NCI-H524 (cell line): ENCODE measurements around the gene NAP1L5.

Experiments
- DNase-seq, 2 experiments: peaks; one replicate each; lab custom pipeline; 2025; lab: John Stamatoyannopoulos, UW

The NAP1L5 gene

DNA sequence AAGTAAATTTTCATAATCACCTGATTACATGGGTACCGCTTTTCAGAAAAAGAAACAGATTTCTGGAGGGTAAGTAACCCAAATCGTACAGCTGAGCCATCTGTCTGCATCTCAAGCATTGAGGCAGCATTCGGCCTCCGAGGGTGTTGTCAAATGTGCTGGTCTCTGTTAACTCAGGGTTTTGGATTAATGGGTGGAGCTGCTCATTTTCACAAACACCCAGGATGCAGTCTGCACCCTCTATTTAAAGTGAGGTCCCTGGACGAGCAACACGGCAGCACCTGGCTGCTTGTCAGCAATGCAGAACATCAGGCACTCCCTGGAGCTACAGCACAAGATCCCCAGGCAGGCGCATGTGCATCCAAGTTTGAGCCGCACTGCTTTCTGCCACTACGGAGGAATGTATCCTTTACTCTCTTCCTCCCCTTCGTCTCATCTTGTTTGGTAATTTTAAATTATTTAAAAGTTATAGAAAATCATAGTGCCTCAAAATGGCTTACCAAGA is 24.7 kb upstream of the NAP1L5 start:
- no peak for DNase-seq

DNA sequence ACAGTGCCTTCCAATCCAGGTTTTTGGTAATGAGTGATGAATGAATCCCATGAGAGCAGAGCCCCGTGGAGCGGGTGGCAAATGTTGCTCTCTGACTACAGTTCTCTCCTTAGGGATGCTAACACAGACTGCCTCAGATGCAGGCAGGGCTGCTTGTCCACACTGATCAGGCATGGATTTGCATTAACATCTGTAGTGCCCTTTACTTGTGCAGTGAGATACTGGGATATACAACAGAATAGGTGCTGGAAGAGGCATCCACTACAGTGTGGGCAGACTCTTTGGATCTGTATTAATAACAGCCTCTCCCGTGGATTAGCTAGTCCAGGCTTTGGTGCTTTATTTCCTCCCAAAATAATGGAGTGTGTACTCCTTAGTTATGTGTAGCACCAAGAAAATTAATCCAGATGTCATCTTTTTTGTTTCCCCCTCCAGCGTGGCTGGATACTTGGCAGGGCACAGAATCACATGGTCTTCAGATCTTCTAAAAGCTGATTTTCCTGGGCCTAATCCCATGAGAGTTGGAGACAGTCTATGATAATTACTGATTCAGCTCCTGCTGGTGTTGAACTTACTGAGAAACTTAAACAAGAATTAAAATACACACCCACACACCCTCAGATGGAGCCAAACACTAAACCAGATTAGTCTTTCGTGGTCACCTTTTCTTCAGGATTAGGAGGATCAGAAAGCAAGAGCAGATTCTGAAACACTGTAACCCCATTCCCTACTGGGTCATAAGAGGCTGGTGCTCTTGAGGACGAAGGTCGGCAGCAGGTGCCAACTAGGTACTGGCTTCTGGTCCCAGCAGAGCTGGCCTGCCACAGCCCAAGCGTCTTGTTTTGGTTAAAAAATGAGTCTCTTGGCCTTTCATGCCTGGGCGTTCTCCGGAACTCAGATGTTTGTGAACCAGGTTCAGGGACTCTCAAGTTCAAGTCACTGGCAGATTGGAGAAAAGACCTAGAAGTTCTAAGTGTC is 23.1 kb upstream of the NAP1L5 start:
- peak in 1 of 2 experiments; percentile 15 for DNase-seq

DNA sequence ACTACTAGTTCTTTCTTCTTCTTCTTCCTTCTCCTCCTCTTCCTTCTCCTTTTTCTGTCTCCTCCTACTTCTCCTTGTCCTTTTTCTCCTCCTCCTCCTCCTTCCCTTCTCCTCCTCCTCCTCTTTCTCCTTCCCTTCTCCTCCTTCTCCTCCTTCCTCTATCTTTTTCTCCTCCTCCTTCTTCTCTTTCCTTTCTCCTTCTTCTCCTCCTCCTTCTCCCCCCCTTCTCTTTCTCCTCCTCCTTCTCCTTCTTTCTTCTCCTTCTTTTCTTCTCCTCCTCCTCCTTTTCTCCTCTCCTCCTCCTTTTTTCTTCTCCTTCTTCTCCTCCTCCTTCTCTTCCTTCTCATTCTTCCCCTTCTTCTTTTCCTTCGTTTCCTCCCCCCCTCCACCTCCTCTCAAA is 21.8 kb upstream of the NAP1L5 start:
- DNase-seq = no peak

GRCh38 chr4:88718098-88718497 is 20.5 kb upstream of the NAP1L5 start:
- DNase-seq = no peak

- DNase-seq = no peak
These were observed 16.2 kb upstream of the NAP1L5 start for GRCh38 chr4:88713782-88714181.

- no peak for DNase-seq
These were observed 12.4 kb upstream of the NAP1L5 start for GRCh38 chr4:88709989-88710388.

DNA sequence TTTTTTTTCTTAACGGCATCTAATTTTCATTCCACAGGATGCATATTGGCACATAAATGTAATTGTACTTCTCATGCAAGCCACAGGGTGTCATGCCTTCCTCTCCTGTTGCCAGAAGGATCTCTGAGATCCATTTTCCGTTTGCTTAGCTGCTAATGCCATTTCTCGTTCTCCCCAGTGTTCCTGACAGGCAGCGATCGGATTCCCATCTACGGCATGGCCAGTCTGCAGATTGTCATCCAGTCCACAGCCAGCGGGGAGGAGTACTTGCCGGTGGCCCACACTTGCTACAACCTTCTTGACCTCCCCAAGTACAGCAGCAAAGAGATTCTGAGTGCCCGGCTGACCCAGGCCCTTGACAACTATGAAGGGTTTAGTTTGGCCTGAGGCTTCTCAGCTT is 8.9 kb upstream of the NAP1L5 start:
- DNase-seq = peak in 1 of 2 experiments; percentile 50

- no peak for DNase-seq
These were observed 8.3 kb upstream of the NAP1L5 start for GRCh38 chr4:88705805-88706492.

- no peak for DNase-seq
These were observed 7.6 kb upstream of the NAP1L5 start for GRCh38 chr4:88705223-88705622.

- no peak for DNase-seq
These were observed 5.2 kb upstream of the NAP1L5 start for GRCh38 chr4:88702782-88703181.

DNA sequence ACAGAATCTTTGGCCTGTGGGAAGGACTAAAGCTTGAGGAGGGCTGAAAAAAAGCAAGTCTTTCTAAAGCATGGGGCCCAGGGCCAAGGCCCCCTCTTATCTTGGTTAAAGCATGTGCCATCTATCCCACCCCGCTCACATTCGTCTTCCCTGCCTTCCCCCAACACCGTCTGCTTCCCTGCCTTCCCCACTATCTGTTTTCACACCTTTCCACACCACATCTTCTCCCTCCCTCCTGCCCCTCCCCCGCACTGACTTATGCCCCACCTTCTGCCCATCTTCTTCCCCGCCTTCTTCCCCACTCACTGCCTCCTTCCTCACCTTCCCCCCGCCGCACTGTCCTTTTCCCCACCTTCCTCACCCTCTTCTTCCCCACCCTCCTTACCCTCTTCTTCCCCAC is 890 bp upstream of the NAP1L5 start:
- DNase-seq = no peak

- DNase-seq = peak in 1 of 2 experiments; percentile 4
These were observed 488 bp downstream of the NAP1L5 start for GRCh38 chr4:88697141-88697540.

- no peak for DNase-seq
These were observed 999 bp downstream of the NAP1L5 start for GRCh38 chr4:88696630-88697029.

DNA sequence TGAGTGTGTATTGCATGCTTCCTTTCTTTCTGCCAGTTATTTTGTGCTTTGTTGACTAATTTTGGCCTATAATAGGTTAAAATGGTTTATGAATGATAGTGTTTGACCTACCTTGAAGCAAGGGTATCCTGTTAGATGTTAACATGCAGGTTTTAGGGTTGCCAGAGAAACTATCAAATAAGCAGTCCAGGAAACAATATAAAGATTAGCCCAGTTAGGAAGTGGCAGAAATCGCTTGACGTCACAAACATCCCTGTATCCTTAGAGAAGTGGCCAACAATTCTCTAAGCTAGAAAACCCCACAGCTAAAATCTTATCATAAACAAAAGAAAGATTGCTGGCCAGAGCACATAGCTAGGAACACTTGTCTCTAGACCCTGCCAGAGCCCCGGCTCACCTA is 3.8 kb downstream of the NAP1L5 start:
- no peak for DNase-seq

- no peak for DNase-seq
These were observed 7.3 kb downstream of the NAP1L5 start for GRCh38 chr4:88690355-88690754.

- no peak for DNase-seq
These were observed 16.4 kb downstream of the NAP1L5 start for GRCh38 chr4:88681209-88681608.

- DNase-seq = no peak
These were observed 22.1 kb downstream of the NAP1L5 start for GRCh38 chr4:88675543-88675942.

GRCh38 chr4:88674979-88675378 is 22.6 kb downstream of the NAP1L5 start:
- DNase-seq = peak; percentile 50 to 82

DNA sequence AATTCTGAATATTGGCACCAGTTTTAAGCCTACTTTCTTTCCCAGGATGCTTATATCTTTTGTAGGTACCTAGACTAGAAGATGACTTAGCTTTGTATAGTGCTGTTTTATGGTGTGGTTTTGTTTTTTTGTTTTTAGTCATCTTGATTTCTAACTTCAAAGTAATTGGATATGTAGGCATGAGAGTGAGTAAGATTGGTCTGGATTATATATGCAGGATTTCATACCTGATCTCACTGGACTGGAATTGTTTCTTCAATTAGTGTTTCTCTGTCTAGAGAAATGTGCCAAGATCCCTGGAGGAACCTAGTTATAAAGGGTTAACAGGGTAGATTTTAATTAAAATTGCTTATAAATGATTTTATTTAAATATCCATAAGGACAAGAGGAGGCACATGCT is 23.1 kb downstream of the NAP1L5 start:
- no peak for DNase-seq

GRCh38 chr4:88673886-88674285 is 23.7 kb downstream of the NAP1L5 start:
- DNase-seq = no peak

DNA sequence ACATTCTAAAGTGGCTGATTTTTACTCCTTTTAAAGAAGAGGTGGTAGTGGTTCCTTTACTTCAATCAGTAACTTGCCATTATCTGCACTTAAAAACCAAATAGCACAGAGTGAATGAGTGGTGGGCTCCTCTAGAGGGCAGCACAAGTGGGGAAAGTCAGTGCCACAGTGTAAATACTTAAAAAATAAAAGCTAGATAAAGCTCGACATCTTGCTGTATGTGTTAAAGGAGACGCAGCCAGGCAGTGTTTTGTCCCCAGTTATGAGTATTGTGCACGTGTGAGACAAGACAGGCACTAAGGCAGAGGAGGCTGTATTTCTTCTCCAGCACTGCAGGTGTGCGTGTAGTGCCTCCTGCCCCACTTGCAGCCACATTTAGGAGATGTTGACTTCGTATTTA is 24.6 kb downstream of the NAP1L5 start:
- DNase-seq = peak in 1 of 2 experiments; percentile 6

DNA sequence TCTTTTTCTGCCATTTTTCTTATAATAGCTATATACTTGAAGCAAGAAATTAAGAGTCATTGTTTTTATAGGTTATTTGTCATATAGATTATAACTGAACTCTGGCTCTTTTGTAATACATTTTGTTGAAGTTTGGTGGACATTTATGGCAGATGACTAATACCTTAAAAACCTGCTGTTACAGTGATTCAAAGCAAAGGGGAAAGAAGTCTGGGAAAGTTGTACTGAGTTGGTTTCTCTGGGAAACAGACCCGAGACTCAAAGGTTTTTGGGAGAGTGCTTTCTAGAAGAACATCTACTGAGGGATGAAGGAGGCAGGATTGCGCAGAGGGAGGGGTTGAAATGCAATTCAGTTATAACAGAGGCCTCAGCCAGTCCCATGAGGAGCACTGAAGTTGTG is 35.9 kb downstream of the NAP1L5 start:
- DNase-seq = no peak
